H1 (cell line): Measurements from ENCODE around the gene CDH1. TPM values are rescaled to one million over a fixed set of nuclear protein-coding genes. Genes with fewer than 3 reads are reported as not detected.

Experiments
- BRCA1 ChIP-seq: IDR thresholded peaks from 2 replicates; pipeline ENCODE4 v1.6.1; 2012; ENCODE audit warnings: low read depth, low read length, improper control_type of control experiment
- CHD2 ChIP-seq: IDR thresholded peaks from 2 replicates; pipeline ENCODE4 v1.6.1; 2012; ENCODE audit warnings: low read length, improper control_type of control experiment
- RXRA ChIP-seq: IDR thresholded peaks from 2 replicates; pipeline ENCODE4 v1.6.1; 2011; ENCODE audit warnings: low read depth, mild to moderate bottlenecking, low read length, moderate library complexity; ENCODE audit not compliant: insufficient read depth
- SIRT6 ChIP-seq: IDR thresholded peaks from one replicate; pipeline ENCODE4 v1.7.1; 2012; ENCODE audit warnings: low read length, inconsistent platforms
- SIX5 ChIP-seq: IDR thresholded peaks from 2 replicates; pipeline ENCODE4 v1.6.1; 2011; ENCODE audit warnings: mild to moderate bottlenecking, low read depth, low read length
- USF2 ChIP-seq: IDR thresholded peaks from 2 replicates; pipeline ENCODE4 v1.6.1; 2011; ENCODE audit warnings: low read length, improper control_type of control experiment
- polyA plus RNA-seq, 7 experiments: library from polyadenylated mRNA; depleted of rRNA in 3 of 7; stranded (reverse) in 5 of 7; unstranded in 2 of 7; fragments of >200 nt in 5 of 7; fragments of 200-250 nt in 2 of 7; gene quantifications; 1 replicate in 5 of 7; 2 replicates in 1 of 7; 4 replicates in 1 of 7; pipeline versions ENCODE4 v1.2.1 to v1.2.3, GENCODE V29; 2011 to 2013; ENCODE audit warnings: missing spikeins in 2 of 7, mixed read lengths in 2 of 7
- total RNA-seq: library from RNA; stranded (reverse); fragmentation: NEBNext Ultra II Directional; extraction: Animal tissue kit (Norgen Biotek cat#: 25700); gene quantifications from 2 replicates; pipeline ENCODE4 v1.2.1, GENCODE V29; 2021

CDH1 gene
- total and polyA plus RNA-seq, 2 of the 8 experiments (the other 6 are each of a cell fraction or from before 2014, with no cell fraction given): 133 to 265 TPM

- TF ChIP-seq SIRT6: no peak
- TF ChIP-seq SIX5: no peak
- no peak for TF ChIP-seq CHD2
- no peak for TF ChIP-seq RXRA
- no peak for TF ChIP-seq USF2
- TF ChIP-seq BRCA1: no peak
Observed at GRCh38 chr16:68760671-68761275, 23.7 kb downstream of the CDH1 start (continued).
